ENCODE measurements around the gene ZC2HC1C. TPM values are rescaled to one million over a fixed set of nuclear protein-coding genes. Genes with fewer than 3 reads are reported as not detected.

Gene ZC2HC1C
- total and polyA plus RNA-seq, 2 of the 13 experiments (the other 11 are each of a cell fraction or from before 2014, with no cell fraction given), result 3.3 to 3.5 TPM

DNA sequence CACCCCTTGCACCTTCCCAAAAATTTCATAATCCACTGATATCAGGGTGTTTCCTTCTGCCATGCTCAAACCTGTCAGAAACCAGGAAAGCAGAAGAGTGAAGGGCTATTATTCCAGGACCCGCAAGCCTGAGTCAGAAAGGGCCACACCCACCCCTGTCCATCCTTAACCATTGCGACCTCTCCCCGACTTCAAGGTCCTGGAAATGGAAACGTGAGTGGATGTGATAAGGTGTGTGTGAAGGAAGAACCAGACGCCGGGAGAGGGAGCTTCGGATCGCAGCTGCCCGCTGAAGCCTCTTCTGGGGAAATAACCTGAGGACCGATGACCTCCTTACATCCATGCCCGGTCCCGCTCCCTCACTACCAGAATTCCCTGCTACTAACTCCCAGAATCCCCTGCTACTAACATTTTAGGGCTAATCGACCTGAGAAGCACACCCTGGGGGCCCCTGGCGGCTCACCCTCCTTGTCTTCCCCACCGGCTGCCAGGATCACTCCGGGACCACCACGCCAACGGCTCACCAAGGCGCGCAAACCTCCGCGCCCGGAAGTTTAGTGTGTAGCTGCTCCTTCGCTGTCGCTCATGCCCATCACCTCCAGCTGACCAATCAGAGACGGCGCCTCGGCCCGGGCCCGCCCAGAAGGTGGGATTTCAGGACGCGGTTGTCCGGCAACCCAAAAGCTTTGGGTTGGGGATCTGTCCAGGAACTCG, 5.8 kb upstream of the ZC2HC1C start, which contains the start of gene ACYP1 (continued):
- TF ChIP-seq, protein P1, sequence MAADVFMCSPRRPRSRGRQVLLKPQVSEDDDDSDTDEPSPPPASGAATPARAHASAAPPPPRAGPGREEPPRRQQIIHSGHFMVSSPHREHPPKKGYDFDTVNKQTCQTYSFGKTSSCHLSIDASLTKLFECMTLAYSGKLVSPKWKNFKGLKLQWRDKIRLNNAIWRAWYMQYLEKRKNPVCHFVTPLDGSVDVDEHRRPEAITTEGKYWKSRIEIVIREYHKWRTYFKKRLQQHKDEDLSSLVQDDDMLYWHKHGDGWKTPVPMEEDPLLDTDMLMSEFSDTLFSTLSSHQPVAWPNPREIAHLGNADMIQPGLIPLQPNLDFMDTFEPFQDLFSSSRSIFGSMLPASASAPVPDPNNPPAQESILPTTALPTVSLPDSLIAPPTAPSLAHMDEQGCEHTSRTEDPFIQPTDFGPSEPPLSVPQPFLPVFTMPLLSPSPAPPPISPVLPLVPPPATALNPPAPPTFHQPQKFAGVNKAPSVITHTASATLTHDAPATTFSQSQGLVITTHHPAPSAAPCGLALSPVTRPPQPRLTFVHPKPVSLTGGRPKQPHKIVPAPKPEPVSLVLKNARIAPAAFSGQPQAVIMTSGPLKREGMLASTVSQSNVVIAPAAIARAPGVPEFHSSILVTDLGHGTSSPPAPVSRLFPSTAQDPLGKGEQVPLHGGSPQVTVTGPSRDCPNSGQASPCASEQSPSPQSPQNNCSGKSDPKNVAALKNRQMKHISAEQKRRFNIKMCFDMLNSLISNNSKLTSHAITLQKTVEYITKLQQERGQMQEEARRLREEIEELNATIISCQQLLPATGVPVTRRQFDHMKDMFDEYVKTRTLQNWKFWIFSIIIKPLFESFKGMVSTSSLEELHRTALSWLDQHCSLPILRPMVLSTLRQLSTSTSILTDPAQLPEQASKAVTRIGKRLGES (CRISPR knock-in tag; IDR thresholded peaks at IDR 0.05; ENCODE audit: borderline replicate concordance), result no peak
- TF ChIP-seq ARID2 (CRISPR knock-in tag; IDR thresholded peaks at IDR 0.05; ENCODE audit: borderline replicate concordance) (no peak), ZNF670 (CRISPR knock-in tag; IDR thresholded peaks at IDR 0.05; ENCODE audit: borderline replicate concordance) (no peak), ZFY (CRISPR knock-in tag; IDR thresholded peaks at IDR 0.05) (no peak), ZBTB7A (CRISPR knock-in tag; IDR thresholded peaks at IDR 0.05) (no peak), NR2F2 (IDR thresholded peaks at IDR 0.05; ENCODE audit: borderline replicate concordance, low read depth) (no peak), ZBTB3 (CRISPR knock-in tag; IDR thresholded peaks at IDR 0.05; ENCODE audit: borderline replicate concordance, low read depth) (no peak), MEIS2 (CRISPR knock-in tag; IDR thresholded peaks at IDR 0.05) (0 out of 2 replicates have a peak, but pooled peaks have one; percentile 23), CCAR2 (optimal IDR thresholded peaks at IDR 0.05; ENCODE audit: low read depth, low read length) (no peak), NCOA1 (CRISPR knock-in tag; IDR thresholded peaks at IDR 0.05) (no peak), MEIS1 (CRISPR knock-in tag; IDR thresholded peaks at IDR 0.05; ENCODE audit: borderline replicate concordance) (no peak), RAD51 (IDR thresholded peaks at IDR 0.05; ENCODE audit: borderline replicate concordance) (no peak), MIXL1 (CRISPR knock-in tag; IDR thresholded peaks at IDR 0.05) (no peak), ZNF619 (CRISPR knock-in tag; IDR thresholded peaks at IDR 0.05) (no peak), SATB2 (CRISPR knock-in tag; IDR thresholded peaks at IDR 0.05) (no peak), ZNF232 (CRISPR knock-in tag; IDR thresholded peaks at IDR 0.05; ENCODE audit: borderline replicate concordance) (no peak), ZNF552 (CRISPR knock-in tag; IDR thresholded peaks at IDR 0.05; ENCODE audit: borderline replicate concordance) (no peak), ZSCAN12 (CRISPR knock-in tag; IDR thresholded peaks at IDR 0.05) (no peak)
- TF ChIP-seq, protein P2, sequence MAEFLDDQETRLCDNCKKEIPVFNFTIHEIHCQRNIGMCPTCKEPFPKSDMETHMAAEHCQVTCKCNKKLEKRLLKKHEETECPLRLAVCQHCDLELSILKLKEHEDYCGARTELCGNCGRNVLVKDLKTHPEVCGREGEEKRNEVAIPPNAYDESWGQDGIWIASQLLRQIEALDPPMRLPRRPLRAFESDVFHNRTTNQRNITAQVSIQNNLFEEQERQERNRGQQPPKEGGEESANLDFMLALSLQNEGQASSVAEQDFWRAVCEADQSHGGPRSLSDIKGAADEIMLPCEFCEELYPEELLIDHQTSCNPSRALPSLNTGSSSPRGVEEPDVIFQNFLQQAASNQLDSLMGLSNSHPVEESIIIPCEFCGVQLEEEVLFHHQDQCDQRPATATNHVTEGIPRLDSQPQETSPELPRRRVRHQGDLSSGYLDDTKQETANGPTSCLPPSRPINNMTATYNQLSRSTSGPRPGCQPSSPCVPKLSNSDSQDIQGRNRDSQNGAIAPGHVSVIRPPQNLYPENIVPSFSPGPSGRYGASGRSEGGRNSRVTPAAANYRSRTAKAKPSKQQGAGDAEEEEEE (CRISPR knock-in tag; IDR thresholded peaks at IDR 0.05; ENCODE audit: borderline replicate concordance), result no peak
- TF ChIP-seq, protein P3, sequence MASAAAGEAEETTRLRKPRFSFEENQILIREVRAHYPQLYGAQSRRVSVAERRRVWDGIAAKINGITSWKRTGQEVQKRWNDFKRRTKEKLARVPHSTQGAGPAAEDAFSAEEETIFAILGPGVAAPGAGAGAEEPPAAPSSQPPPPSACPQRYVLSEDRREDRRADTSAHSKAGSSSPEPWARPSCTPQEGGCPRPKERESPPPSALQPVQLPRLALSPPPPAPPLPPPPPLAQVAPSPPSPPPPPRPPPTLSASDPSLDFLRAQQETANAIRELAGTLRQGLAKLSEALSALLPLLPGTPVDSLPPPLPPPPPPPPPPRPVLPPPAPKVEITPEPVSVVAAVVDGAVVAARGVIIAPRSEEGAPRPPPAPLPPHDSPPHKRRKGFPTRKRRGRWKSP (CRISPR knock-in tag; IDR thresholded peaks at IDR 0.05), result no peak
- TF ChIP-seq, protein P4, sequence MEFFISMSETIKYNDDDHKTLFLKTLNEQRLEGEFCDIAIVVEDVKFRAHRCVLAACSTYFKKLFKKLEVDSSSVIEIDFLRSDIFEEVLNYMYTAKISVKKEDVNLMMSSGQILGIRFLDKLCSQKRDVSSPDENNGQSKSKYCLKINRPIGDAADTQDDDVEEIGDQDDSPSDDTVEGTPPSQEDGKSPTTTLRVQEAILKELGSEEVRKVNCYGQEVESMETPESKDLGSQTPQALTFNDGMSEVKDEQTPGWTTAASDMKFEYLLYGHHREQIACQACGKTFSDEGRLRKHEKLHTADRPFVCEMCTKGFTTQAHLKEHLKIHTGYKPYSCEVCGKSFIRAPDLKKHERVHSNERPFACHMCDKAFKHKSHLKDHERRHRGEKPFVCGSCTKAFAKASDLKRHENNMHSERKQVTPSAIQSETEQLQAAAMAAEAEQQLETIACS (CRISPR knock-in tag; IDR thresholded peaks at IDR 0.05), result no peak
- TF ChIP-seq, protein P5, sequence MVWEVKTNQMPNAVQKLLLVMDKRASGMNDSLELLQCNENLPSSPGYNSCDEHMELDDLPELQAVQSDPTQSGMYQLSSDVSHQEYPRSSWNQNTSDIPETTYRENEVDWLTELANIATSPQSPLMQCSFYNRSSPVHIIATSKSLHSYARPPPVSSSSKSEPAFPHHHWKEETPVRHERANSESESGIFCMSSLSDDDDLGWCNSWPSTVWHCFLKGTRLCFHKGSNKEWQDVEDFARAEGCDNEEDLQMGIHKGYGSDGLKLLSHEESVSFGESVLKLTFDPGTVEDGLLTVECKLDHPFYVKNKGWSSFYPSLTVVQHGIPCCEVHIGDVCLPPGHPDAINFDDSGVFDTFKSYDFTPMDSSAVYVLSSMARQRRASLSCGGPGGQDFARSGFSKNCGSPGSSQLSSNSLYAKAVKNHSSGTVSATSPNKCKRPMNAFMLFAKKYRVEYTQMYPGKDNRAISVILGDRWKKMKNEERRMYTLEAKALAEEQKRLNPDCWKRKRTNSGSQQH (CRISPR knock-in tag; IDR thresholded peaks at IDR 0.05; ENCODE audit: low read depth), result no peak
